ENCODE results near the gene CPNE2. TPM values are rescaled to one million over a fixed set of nuclear protein-coding genes. Genes with fewer than 3 reads are reported as not detected.

CPNE2 gene
- total RNA-seq, 1 donor from 2014 or later, result 8.3 TPM

- no peaks in the 10 kb centered on the region for H3K36me3 Mint-ChIP-seq (ENCODE audit: low read depth)
- ChIA-PET POLR2A (no interaction called here), CTCF (no interaction called here)
- TF ChIP-seq CTCF (IDR thresholded peaks at IDR 0.05), result no peak
- no peaks in the 10 kb centered on the region for H3K9me3 Mint-ChIP-seq
- H3K4me1 Mint-ChIP-seq, result peaks cover 45% of the 10 kb centered on the region
- ATAC-seq (ENCODE audit: low read depth) (no peak), DNase-seq (no peak)
- intact Hi-C loops (cut with micrococcal nuclease), result no loop called here
- no peak overlapping the region for H3K4me3 Mint-ChIP-seq
- no peak overlapping the region for H3K27ac Mint-ChIP-seq
- no peaks in the 10 kb centered on the region for H3K27me3 Mint-ChIP-seq
Measured at GRCh38 chr16:57132470-57132869, 40.1 kb downstream of the CPNE2 start.

DNA sequence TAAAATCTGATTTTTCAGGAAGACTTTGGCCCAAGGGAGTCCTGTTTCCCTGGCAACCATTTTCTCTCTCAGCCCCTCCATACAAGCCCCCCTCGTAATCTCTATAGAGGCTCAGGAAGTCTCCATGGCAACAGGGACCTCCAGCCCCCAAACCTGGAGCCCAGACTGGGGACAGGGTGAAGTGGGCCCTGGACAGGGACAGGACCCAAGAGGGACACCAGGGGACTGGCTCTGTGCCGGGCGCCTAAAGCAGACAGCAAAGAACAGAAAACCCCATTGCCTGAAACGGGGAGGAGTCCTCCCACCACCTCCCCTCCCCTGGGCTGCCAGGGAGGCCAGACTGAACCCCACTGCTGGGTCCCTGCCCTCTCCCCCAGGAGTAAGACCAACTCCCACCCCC, 40.6 kb downstream of the CPNE2 start:
- ATAC-seq (ENCODE audit: low read depth), result no peak
- intact Hi-C loops (cut with micrococcal nuclease), result no loop called here
- no peaks in the 10 kb centered on the region for H3K27me3 Mint-ChIP-seq
- H3K9me3 Mint-ChIP-seq, result no peaks in the 10 kb centered on the region
- peaks cover 45% of the 10 kb centered on the region for H3K4me1 Mint-ChIP-seq
- ChIA-PET POLR2A (no interaction called here), CTCF (no interaction called here)
- H3K4me3 Mint-ChIP-seq, result no peak overlapping the region
- no peaks in the 10 kb centered on the region for H3K36me3 Mint-ChIP-seq (ENCODE audit: low read depth)
- TF ChIP-seq CTCF (IDR thresholded peaks at IDR 0.05), result no peak
- no peak for DNase-seq
- no peak overlapping the region for H3K27ac Mint-ChIP-seq

DNA sequence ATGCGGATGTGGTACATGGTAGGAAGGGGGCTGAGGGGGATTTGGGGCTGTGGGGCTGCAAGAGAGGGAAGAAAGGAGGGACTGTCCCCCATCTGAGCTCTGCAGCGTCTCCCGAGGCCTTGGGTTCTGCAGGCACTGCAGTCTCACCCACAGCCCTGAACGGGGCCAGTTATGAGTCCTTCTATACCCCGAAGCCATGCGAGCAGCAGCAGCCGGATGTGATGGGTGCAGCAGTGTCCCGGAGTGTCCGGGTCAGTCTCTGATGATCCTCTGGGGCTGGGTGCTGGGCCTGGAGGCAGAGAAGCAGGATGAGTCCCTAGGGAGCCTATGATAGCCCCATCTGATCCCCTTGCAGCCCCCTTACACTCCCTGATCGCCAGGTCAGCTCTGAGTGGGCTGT, 41.5 kb downstream of the CPNE2 start:
- peaks cover 44% of the 10 kb centered on the region for H3K4me1 Mint-ChIP-seq
- H3K4me3 Mint-ChIP-seq, result no peak overlapping the region
- no peak overlapping the region for H3K27ac Mint-ChIP-seq
- DNase-seq (no peak), ATAC-seq (ENCODE audit: low read depth) (no peak)
- no peaks in the 10 kb centered on the region for H3K36me3 Mint-ChIP-seq (ENCODE audit: low read depth)
- intact Hi-C loops (cut with micrococcal nuclease), result no loop called here
- no peak for TF ChIP-seq CTCF (IDR thresholded peaks at IDR 0.05)
- POLR2A ChIA-PET, result no interaction called here
- CTCF ChIA-PET, result interaction anchor here (1.2 kb wide), 1 partner anchor 50 kb away, joined by 3 read pairs; no protein-coding TSS in a partner anchor
- no peaks in the 10 kb centered on the region for H3K9me3 Mint-ChIP-seq
- H3K27me3 Mint-ChIP-seq, result no peaks in the 10 kb centered on the region

DNA sequence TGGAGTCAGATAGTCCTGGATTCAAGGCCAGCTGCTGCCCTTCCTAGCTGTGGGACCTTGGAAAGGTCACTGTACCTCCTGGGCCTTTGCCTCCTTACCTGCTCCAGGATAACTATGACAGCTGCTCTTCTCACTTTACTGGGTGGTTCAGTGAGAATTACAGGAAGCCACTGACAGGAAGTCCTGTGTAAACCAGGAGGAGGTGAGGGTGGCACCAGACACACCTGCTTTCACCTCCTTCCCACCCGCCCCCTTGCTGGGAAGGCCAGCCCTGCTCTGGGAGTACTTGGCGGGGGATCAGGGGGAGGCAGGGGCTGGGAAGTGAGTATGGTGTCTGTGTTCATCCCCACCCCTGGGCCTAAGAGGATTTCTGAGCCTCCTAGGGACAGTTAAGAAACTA, 42.6 kb downstream of the CPNE2 start:
- no peaks in the 10 kb centered on the region for H3K27me3 Mint-ChIP-seq
- H3K9me3 Mint-ChIP-seq, result no peaks in the 10 kb centered on the region
- ChIA-PET CTCF (interaction anchor here (1.2 kb wide), 1 partner anchor 51 kb away, joined by 3 read pairs; no protein-coding TSS in a partner anchor), POLR2A (interaction anchor here (0.6 to 0.9 kb wide), 2 partner anchors 20 to 51 kb away, joined by 3 to 8 read pairs; partner anchors contain the start of genes PSME3IP1 and RSPRY1)
- TF ChIP-seq CTCF (IDR thresholded peaks at IDR 0.05), result no peak
- peaks cover 45% of the 10 kb centered on the region for H3K4me1 Mint-ChIP-seq
- H3K27ac Mint-ChIP-seq, result peak overlapping the region; percentile 77
- no peak for DNase-seq
- intact Hi-C loops (cut with micrococcal nuclease), result no loop called here
- peak overlapping the region; percentile 35 for H3K4me3 Mint-ChIP-seq
- ATAC-seq (ENCODE audit: low read depth), result peak; percentile 50
- no peaks in the 10 kb centered on the region for H3K36me3 Mint-ChIP-seq (ENCODE audit: low read depth)

DNA sequence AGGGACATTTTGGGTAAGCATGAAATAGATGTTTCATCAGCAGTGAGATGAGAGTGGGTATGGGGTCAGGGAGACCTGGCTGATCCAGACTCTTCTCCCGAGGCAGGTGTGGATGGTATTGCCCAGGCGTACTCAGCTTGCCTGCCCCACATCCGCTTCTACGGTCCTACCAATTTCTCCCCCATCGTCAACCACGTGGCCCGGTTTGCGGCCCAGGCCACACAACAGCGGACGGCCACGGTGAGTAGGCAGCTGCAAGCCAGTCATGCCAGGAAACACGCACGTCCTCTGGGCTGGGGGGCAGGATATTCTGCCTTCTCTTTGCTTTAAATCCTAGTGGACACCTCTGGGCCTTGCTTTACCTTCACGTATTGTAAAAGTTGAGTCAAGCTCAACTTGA, 44.7 kb downstream of the CPNE2 start:
- no peaks in the 10 kb centered on the region for H3K36me3 Mint-ChIP-seq (ENCODE audit: low read depth)
- ChIA-PET POLR2A (no interaction called here), CTCF (no interaction called here)
- no peak overlapping the region for H3K27ac Mint-ChIP-seq
- DNase-seq (no peak), ATAC-seq (ENCODE audit: low read depth) (no peak)
- H3K4me3 Mint-ChIP-seq, result no peak overlapping the region
- no peak for TF ChIP-seq CTCF (IDR thresholded peaks at IDR 0.05)
- H3K4me1 Mint-ChIP-seq, result peaks cover 56% of the 10 kb centered on the region
- no peaks in the 10 kb centered on the region for H3K27me3 Mint-ChIP-seq
- intact Hi-C loops (cut with micrococcal nuclease), result no loop called here
- H3K9me3 Mint-ChIP-seq, result no peaks in the 10 kb centered on the region
